ENCODE results near the gene PLAAT1. TPM values are rescaled to one million over a fixed set of nuclear protein-coding genes. Genes with fewer than 3 reads are reported as not detected.

PLAAT1 gene
- polyA plus RNA-seq, 1 experiment = 0.13 TPM

GRCh38 chr3:193317682-193318300 is 76.8 kb downstream of the PLAAT1 start:
- CTCF ChIA-PET = no interaction called here

More at GRCh38 chr3:193317682-193318300, 76.8 kb downstream of the PLAAT1 start:
- no peaks in the 10 kb centered on the region for H3K27me3 ChIP-seq (ENCODE audit: control insufficient read depth, insufficient read depth, low read length)
- DNase-seq (ENCODE audit: low read depth) = no peak
- POLR2A ChIA-PET = no interaction called here
- no peak overlapping the region for H3K4me3 ChIP-seq (ENCODE audit: low read depth, low read length)
- TF ChIP-seq, protein P1, sequence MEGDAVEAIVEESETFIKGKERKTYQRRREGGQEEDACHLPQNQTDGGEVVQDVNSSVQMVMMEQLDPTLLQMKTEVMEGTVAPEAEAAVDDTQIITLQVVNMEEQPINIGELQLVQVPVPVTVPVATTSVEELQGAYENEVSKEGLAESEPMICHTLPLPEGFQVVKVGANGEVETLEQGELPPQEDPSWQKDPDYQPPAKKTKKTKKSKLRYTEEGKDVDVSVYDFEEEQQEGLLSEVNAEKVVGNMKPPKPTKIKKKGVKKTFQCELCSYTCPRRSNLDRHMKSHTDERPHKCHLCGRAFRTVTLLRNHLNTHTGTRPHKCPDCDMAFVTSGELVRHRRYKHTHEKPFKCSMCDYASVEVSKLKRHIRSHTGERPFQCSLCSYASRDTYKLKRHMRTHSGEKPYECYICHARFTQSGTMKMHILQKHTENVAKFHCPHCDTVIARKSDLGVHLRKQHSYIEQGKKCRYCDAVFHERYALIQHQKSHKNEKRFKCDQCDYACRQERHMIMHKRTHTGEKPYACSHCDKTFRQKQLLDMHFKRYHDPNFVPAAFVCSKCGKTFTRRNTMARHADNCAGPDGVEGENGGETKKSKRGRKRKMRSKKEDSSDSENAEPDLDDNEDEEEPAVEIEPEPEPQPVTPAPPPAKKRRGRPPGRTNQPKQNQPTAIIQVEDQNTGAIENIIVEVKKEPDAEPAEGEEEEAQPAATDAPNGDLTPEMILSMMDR (IDR thresholded peaks at IDR 0.05; ENCODE audit: insufficient read depth, low read depth, low read length) = no peak
- H3K36me3 ChIP-seq (ENCODE audit: control insufficient read depth, insufficient read depth, low read length) = no peaks in the 10 kb centered on the region

Other genes with a start within 250 kb of the PLAAT1 start
- gene ATP13A5, start 137.5 kb downstream of the PLAAT1 start, polyA plus RNA-seq (2011; rRNA removed) = not detected in 2 replicates